ENCODE results near the gene PNMA6A. TPM values are rescaled to one million over a fixed set of nuclear protein-coding genes. Genes with fewer than 3 reads are reported as not detected.
"Not testable (repeated sequence)": the region's sequence is repeated elsewhere in the genome, so short reads cannot be mapped to it uniquely, and the experiment has no call there.

Gene PNMA6A
- total RNA-seq, 1 donor from 2014 or later: 0.87 TPM

DNA sequence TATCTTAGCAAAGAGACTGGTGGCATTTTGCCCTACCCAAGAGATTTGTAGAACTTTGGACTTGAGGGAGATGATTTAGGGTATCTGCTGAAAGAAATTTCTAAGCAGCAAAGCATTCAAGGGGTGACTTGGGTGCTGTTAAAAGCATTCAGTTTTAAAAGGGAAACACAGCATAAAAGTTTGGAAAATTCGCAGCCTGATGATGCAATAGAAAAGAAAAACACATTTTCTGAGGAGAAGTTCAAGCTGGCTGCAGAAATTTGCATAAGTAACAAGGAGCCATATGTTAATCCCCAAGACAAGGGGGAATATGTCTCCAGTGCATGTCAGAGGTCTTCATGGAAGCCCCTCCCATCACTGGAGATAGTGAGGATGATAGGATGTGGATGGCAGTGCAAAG is 32.7 kb downstream of the PNMA6A start:
- H3K36me3 Mint-ChIP-seq (ENCODE audit: low read depth); H3K27ac Mint-ChIP-seq; H3K27me3 Mint-ChIP-seq (ENCODE audit: low read depth); DNase-seq (ENCODE audit: low spot score); H3K4me3 Mint-ChIP-seq (ENCODE audit: low read depth); intact Hi-C loops (cut with micrococcal nuclease); H3K4me1 Mint-ChIP-seq (ENCODE audit: low read depth): not testable (repeated sequence)
- H3K9me3 Mint-ChIP-seq: peaks cover 18% of the 10 kb centered on the region

DNA sequence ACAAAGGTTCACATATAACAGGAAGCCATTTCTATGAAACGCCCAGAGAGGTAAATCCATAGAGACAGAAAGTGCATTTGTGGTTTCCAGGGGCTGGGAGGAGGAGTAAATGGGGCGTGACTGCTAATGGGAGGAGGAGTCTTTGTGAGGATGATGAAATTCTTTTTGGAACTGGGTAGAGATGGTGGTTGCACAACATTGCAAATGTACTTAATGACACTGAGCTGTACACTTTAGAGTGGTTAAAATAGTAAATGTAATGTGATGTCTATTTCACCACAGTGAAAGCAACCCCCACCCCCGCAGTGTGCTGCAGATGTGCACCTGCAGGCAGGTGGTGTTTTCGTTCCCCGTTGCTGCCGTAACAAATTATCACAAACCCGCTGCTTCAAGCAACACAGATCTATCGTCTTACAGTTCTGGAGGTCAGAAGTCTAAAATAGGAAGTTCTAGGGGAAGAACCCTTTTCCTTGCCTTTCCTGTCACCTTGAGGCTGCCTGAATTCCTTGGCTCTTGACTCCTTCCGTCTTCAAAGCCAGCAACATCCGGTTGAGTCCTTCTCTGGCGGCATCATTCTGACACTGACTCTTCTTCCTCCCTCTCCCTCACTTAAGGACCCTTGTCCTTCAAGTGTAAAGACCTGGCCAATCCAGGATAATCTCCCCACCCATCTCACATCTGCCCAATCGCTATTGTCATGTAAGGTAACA is 34.0 kb downstream of the PNMA6A start:
- H3K4me3 Mint-ChIP-seq (ENCODE audit: low read depth); intact Hi-C loops (cut with micrococcal nuclease); H3K27me3 Mint-ChIP-seq (ENCODE audit: low read depth); H3K36me3 Mint-ChIP-seq (ENCODE audit: low read depth); H3K27ac Mint-ChIP-seq; DNase-seq (ENCODE audit: low spot score); H3K4me1 Mint-ChIP-seq (ENCODE audit: low read depth): not testable (repeated sequence)
- H3K9me3 Mint-ChIP-seq: peaks cover 18% of the 10 kb centered on the region

DNA sequence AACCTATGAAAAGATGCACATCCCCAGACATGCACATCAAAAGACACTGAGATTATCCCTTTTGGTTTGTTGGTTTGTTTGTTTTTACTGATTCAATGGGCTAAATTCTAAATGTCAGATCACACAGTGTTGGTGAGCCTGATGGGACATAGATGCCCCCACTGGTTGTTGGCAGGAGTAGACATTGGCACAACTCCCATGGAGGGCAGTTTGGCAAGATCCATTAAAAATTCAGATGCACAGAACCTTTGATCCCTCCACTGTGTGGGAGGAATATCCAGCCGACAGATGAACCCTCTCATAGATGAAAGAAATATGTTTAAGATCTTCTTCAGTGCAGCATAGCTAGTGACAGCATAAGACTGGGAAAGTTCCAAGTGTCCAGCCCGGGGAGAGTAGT is 38.5 kb downstream of the PNMA6A start:
- intact Hi-C loops (cut with micrococcal nuclease); H3K9me3 Mint-ChIP-seq: not testable (repeated sequence)

DNA sequence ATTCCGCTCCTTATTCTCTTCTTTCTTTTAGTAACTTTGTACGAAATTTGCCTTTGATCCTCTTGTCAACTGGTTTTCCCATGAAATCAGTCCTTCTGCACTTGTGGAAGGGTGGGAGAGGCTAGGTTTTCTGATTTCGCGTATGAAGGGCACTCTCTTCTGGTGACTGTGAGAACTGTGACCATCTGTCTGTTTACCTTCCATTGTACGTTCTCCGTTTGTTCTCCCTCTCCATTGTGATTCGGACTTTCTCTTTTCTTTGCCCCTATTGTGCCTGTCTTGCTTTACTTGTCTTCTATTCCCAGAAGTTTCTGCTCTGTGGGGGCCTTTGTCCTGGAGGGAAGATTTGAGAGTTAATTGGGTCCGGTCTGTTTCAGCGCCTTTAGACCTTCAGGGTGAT is 41.6 kb downstream of the PNMA6A start:
- intact Hi-C loops (cut with micrococcal nuclease); H3K4me3 Mint-ChIP-seq (ENCODE audit: low read depth); DNase-seq (ENCODE audit: low spot score); H3K27ac Mint-ChIP-seq; H3K27me3 Mint-ChIP-seq (ENCODE audit: low read depth); H3K36me3 Mint-ChIP-seq (ENCODE audit: low read depth); H3K9me3 Mint-ChIP-seq; H3K4me1 Mint-ChIP-seq (ENCODE audit: low read depth): not testable (repeated sequence)

More for the DNA sequence above, 38.5 kb downstream of the PNMA6A start:
- not testable (repeated sequence) for H3K4me1 Mint-ChIP-seq (ENCODE audit: low read depth); H3K36me3 Mint-ChIP-seq (ENCODE audit: low read depth); DNase-seq (ENCODE audit: low spot score); H3K4me3 Mint-ChIP-seq (ENCODE audit: low read depth); H3K27me3 Mint-ChIP-seq (ENCODE audit: low read depth); H3K27ac Mint-ChIP-seq

DNA sequence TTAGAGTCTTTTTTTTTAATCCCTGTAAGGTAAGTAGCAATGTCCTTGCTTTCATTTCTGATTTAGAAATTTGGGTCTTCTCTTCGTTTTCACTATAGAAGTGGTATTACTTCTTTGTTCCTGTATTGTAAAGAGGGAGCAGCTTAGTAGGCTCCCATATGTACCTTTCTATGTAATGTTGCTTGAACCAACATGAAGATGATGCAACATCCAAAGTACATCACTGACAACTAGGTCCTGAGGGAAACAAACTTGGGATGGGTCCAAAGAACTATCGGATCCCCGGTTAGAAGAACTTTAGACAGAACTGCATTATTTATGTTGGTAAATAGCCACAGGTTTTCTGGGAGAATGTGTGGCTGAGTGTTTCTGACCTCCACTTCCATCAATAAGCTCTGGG is 45.5 kb downstream of the PNMA6A start:
- H3K4me3 Mint-ChIP-seq (ENCODE audit: low read depth); intact Hi-C loops (cut with micrococcal nuclease); H3K4me1 Mint-ChIP-seq (ENCODE audit: low read depth); H3K27me3 Mint-ChIP-seq (ENCODE audit: low read depth); DNase-seq (ENCODE audit: low spot score); H3K9me3 Mint-ChIP-seq; H3K27ac Mint-ChIP-seq; H3K36me3 Mint-ChIP-seq (ENCODE audit: low read depth): not testable (repeated sequence)

DNA sequence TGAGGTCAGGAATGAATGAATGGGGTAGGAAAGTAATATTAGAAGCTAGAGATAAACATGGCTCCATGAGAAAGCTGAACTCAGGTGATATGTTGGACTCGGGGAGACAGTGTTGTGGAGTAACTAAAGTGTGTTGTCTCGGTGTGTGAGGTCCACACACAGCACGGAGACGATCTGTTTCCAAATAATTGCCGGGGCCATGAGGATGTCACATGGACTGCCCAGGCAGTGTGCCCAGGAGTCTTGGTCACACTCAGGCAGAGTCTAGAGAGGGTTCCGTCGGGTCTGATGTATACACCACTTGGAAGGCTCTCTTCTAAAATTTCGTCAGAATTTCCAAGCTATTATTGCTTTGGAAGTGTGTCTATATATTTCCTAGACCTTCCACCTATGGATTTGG is 48.0 kb downstream of the PNMA6A start:
- H3K9me3 Mint-ChIP-seq; DNase-seq (ENCODE audit: low spot score); H3K36me3 Mint-ChIP-seq (ENCODE audit: low read depth); intact Hi-C loops (cut with micrococcal nuclease); H3K4me3 Mint-ChIP-seq (ENCODE audit: low read depth); H3K27ac Mint-ChIP-seq; H3K27me3 Mint-ChIP-seq (ENCODE audit: low read depth); H3K4me1 Mint-ChIP-seq (ENCODE audit: low read depth): not testable (repeated sequence)

DNA sequence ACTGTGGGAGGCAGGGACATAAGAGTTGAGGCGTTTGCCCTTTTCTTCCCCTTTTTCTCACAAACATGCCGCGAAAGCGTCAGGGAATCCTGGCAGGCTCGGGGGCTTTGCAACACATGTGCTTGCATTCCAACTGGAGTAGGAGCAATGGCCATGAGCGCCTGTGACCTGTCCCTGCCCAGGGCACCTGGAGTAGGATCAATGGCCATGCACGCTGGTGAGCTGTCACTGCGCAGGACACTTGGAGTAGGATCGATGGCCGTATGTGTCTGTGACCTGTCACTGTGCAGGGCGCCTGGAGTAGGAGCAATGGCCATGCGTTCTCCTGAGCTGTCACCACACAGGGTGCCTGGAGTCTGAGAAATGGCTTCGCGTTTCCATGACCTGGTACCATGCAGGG is 51.2 kb downstream of the PNMA6A start:
- H3K9me3 Mint-ChIP-seq; H3K4me1 Mint-ChIP-seq (ENCODE audit: low read depth); intact Hi-C loops (cut with micrococcal nuclease); H3K4me3 Mint-ChIP-seq (ENCODE audit: low read depth); H3K27ac Mint-ChIP-seq; H3K36me3 Mint-ChIP-seq (ENCODE audit: low read depth); H3K27me3 Mint-ChIP-seq (ENCODE audit: low read depth); DNase-seq (ENCODE audit: low spot score): not testable (repeated sequence)

Other genes with a start within 250 kb of the PNMA6A start
- 9.9 and 11.3 TPM in 2 replicates for gene CETN2, start 241.7 kb upstream of the PNMA6A start, total RNA-seq
- 25.9 and 26.7 TPM in 2 replicates for gene NSDHL, start 241.4 kb upstream of the PNMA6A start, total RNA-seq
- 0.68 and 0.83 TPM in 2 replicates for gene ZNF185, start 174.4 kb upstream of the PNMA6A start, total RNA-seq
- not detected in 2 replicates for gene PNMA5, start 78.3 kb upstream of the PNMA6A start, total RNA-seq
- 0.98 and 1.0 TPM in 2 replicates for gene PNMA3, start 16.0 kb upstream of the PNMA6A start, total RNA-seq
- not detected in 2 replicates for gene MAGEA1, start 106.8 kb downstream of the PNMA6A start, total RNA-seq
- not detected in 2 replicates for gene PNMA6F, start 249.3 kb downstream of the PNMA6A start, total RNA-seq

Data from activated T-helper 2 cell treated with anti-CD3 and anti-CD28 coated beads, Interferon-gamma antibody, Interleukin-2, Interleukin-4, amounts not matched to agents 10 μg/mL and 5 μg/mL and 100 μg/mL, durations not matched to agents 14 hours and 24 hours and 36 hours (primary cell).